DOHH2 (cell line): Measurements from ENCODE around the gene C6orf89.

Source experiments
- H3F3A ChIP-seq: fragments of 200-600 bp; sonication (generic), shearing (Covaris generic); 2 replicates; pipeline ENCODE4 v1.6.0; 2016; ENCODE audit warnings: antibody characterized with exemption, mild to moderate bottlenecking; ENCODE audit not compliant: control insufficient read depth, insufficient read depth
- H3K27ac ChIP-seq: fragments of 200-600 bp; sonication (generic); 2 replicates; pipeline ENCODE4 v1.5.1; 2014; ENCODE audit warnings: low read depth, mild to moderate bottlenecking, low read length, moderate library complexity
- H3K27me3 ChIP-seq: fragments of 200-600 bp; sonication (generic); 2 replicates; pipeline ENCODE4 v1.6.1; 2014; ENCODE audit warnings: mild to moderate bottlenecking, low read length, mixed read lengths; ENCODE audit not compliant: control insufficient read depth
- H3K36me3 ChIP-seq: fragments of 200-600 bp; sonication (generic); 2 replicates; pipeline ENCODE4 v1.6.1; 2014; ENCODE audit warnings: mild to moderate bottlenecking, low read length, moderate library complexity, mixed read lengths; ENCODE audit not compliant: control insufficient read depth
- H3K4me1 ChIP-seq: fragments of 200-600 bp; sonication (generic); 2 replicates; pipeline ENCODE4 v1.6.1; 2014; ENCODE audit warnings: mild to moderate bottlenecking, low read length, mixed read lengths; ENCODE audit not compliant: control insufficient read depth
- H3K4me2 ChIP-seq: fragments of 200-600 bp; sonication (generic); 2 replicates; pipeline ENCODE4 v1.6.0; 2014; ENCODE audit warnings: mild to moderate bottlenecking, low read length, moderate library complexity
- H3K4me3 ChIP-seq: fragments of 200-600 bp; sonication (generic); 2 replicates; pipeline ENCODE4 v1.5.1; 2014; ENCODE audit warnings: mild to moderate bottlenecking, low read length, mixed read lengths
- H3K79me2 ChIP-seq: fragments of 200-600 bp; sonication (generic); 2 replicates; pipeline ENCODE4 v1.6.1; 2014; ENCODE audit warnings: mild to moderate bottlenecking, low read length, mixed read lengths; ENCODE audit not compliant: control insufficient read depth
- H3K9me2 ChIP-seq: fragments of 200-600 bp; sonication (generic); replicated peaks from 2 replicates; pipeline ENCODE4 v1.6.1; 2014; ENCODE audit warnings: mild to moderate bottlenecking, low read length, mixed read lengths; ENCODE audit not compliant: control insufficient read depth
- H3K9me3 ChIP-seq: fragments of 200-600 bp; sonication (generic); 2 replicates; pipeline ENCODE4 v1.6.1; 2014; ENCODE audit warnings: antibody characterized with exemption, low read length, mixed read lengths; ENCODE audit not compliant: control insufficient read depth, insufficient read depth
- H4K20me1 ChIP-seq: fragments of 200-600 bp; sonication (generic); 2 replicates; pipeline ENCODE4 v1.6.0; 2014; ENCODE audit warnings: low read depth, mild to moderate bottlenecking, antibody characterized with exemption, low read length, moderate library complexity; ENCODE audit not compliant: control insufficient read depth, insufficient read depth
- CTCF ChIP-seq: fragments of 200-600 bp; sonication (generic); IDR thresholded peaks from one replicate; pipeline ENCODE4 v1.5.1; 2014; ENCODE audit warnings: antibody characterized with exemption, mild to moderate bottlenecking, low read depth, low read length; ENCODE audit not compliant: poor library complexity, severe bottlenecking
- EZH2phosphoT487 ChIP-seq: fragments of 200-600 bp; sonication (generic); IDR thresholded peaks from 2 replicates; pipeline ENCODE4 v1.6.1; 2017; ENCODE audit warnings: borderline replicate concordance, mild to moderate bottlenecking, antibody characterized with exemption, low read length, moderate library complexity, mixed read lengths

Gene C6orf89

GRCh38 chr6:36916126-36916525, 30.4 kb downstream of the C6orf89 start:
- no peak overlapping the region for H3K27ac ChIP-seq
- no peaks in the 10 kb centered on the region for H4K20me1 ChIP-seq
- TF ChIP-seq CTCF (no peak), EZH2phosphoT487 (no peak)
- H3K36me3 ChIP-seq: peaks cover 45% of the 10 kb centered on the region
- no peaks in the 10 kb centered on the region for H3K27me3 ChIP-seq
- no peak overlapping the region for H3K4me2 ChIP-seq
- H3K79me2 ChIP-seq: no peaks in the 10 kb centered on the region
- no peaks in the 10 kb centered on the region for H3F3A ChIP-seq
- no peaks in the 10 kb centered on the region; the same call in 1 of the 2 replicates for H3K4me1 ChIP-seq
- H3K4me3 ChIP-seq: no peak overlapping the region
- H3K9me3 ChIP-seq: no peaks in the 10 kb centered on the region
- no peaks in the 10 kb centered on the region for H3K9me2 ChIP-seq

- H3F3A ChIP-seq: no peaks in the 10 kb centered on the region
- H3K36me3 ChIP-seq: peaks cover 34% of the 10 kb centered on the region
- no peaks in the 10 kb centered on the region for H3K27me3 ChIP-seq
- H4K20me1 ChIP-seq: no peaks in the 10 kb centered on the region
- H3K4me1 ChIP-seq: no peaks in the 10 kb centered on the region
- no peaks in the 10 kb centered on the region for H3K79me2 ChIP-seq
- H3K4me3 ChIP-seq: no peak overlapping the region
- no peak overlapping the region for H3K27ac ChIP-seq
- H3K9me3 ChIP-seq: no peaks in the 10 kb centered on the region
- H3K9me2 ChIP-seq: no peaks in the 10 kb centered on the region
- no peak overlapping the region for H3K4me2 ChIP-seq
- no peak for TF ChIP-seq CTCF
- no peak for TF ChIP-seq EZH2phosphoT487
Measured at GRCh38 chr6:36917541-36918193, 31.9 kb downstream of the C6orf89 start.

- Histone ChIP-seq H3F3A (no peaks in the 10 kb centered on the region), H3K4me2 (no peak overlapping the region), H3K36me3 (peaks cover 21% of the 10 kb centered on the region), H3K4me1 (no peaks in the 10 kb centered on the region), H3K27ac (no peak overlapping the region), H3K27me3 (no peaks in the 10 kb centered on the region), H3K9me2 (no peaks in the 10 kb centered on the region), H3K79me2 (no peaks in the 10 kb centered on the region), H3K4me3 (no peak overlapping the region), H4K20me1 (no peaks in the 10 kb centered on the region; the same call in 1 of the 2 replicates), H3K9me3 (no peaks in the 10 kb centered on the region)
- TF ChIP-seq EZH2phosphoT487 (no peak), CTCF (no peak)
Measured at GRCh38 chr6:36920049-36920448, 34.3 kb downstream of the C6orf89 start.
